Measurements from ENCODE around the gene ESF1.

DNA sequence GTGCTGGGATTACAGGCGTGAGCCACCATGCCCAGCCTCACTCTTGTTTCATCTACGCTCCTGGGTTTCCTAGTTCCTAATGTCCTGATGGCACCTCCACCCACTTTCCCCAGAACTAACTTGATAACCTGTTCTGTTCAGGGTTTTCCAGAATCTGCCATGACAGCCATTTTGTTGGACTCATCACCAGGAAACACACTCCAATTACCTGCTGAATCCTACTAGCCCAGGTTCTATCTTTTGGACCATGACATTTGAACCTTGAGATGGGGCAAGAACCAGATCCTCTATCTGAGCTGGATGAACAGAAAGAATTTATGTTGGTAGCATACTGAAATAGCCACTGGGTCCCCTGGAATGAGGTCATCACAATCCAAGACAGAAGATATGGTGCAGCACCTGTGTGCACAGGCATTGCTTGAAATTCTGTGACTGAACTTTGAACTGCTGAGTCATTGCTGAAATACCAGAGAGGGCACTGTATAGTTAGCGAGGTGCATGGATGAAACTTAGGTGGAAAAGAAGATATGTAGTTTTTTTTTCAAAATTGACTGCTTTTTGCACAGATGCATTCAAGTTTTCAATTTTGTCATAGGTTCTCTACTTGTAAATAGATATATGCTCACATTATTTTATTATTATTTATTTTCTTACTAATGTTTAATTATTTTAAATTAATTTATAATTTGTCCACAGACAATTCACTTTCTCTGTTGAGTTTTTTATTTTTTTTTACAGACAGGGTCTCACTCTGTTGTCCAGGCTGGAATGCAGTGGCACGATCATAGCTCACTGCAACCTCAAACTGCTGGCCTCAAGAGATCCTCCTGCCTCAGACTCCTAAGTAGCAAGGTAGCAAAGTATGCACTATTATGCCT, 103.2 kb downstream of the ESF1 start:
- TF ChIP-seq EZH2 (IDR thresholded peaks at IDR 0.05; ENCODE audit: insufficient read depth, poor library complexity, severe bottlenecking) (no peak), EZH2phosphoT487 (IDR thresholded peaks at IDR 0.05; ENCODE audit: insufficient read depth, low read depth) (no peak)
